Measurements from ENCODE around the gene VAT1.

The VAT1 gene

DNA sequence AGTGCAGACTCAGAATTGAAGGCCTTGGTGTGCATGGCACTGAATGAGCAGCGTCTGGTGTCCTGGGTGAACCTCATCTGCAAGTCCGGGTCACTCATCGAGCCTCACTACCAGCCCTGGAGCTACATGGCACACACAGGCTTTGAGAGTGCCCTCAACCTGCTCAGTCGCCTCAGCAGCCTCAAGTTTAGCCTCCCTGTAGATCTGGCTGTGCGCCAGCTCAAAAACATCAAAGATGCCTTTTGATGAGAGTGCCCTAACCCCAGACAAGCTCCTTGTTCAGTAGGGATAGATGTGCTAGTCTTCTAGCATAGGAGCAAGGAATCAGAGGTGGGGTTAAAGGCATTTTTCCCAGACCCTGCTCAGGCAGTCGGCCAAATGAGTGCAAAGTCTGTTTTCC is 30.7 kb downstream of the VAT1 start:
- H3K4me2 ChIP-seq (ENCODE audit: insufficient read depth, low read length): no peak overlapping the region
- H3K36me3 ChIP-seq (ENCODE audit: insufficient read depth, low read length): peaks cover 69% of the 10 kb centered on the region
- no peak for TF ChIP-seq EZH2 (IDR thresholded peaks at IDR 0.05; ENCODE audit: borderline replicate concordance, low read depth, low read length, severe bottlenecking)
- TF ChIP-seq, protein P1, sequence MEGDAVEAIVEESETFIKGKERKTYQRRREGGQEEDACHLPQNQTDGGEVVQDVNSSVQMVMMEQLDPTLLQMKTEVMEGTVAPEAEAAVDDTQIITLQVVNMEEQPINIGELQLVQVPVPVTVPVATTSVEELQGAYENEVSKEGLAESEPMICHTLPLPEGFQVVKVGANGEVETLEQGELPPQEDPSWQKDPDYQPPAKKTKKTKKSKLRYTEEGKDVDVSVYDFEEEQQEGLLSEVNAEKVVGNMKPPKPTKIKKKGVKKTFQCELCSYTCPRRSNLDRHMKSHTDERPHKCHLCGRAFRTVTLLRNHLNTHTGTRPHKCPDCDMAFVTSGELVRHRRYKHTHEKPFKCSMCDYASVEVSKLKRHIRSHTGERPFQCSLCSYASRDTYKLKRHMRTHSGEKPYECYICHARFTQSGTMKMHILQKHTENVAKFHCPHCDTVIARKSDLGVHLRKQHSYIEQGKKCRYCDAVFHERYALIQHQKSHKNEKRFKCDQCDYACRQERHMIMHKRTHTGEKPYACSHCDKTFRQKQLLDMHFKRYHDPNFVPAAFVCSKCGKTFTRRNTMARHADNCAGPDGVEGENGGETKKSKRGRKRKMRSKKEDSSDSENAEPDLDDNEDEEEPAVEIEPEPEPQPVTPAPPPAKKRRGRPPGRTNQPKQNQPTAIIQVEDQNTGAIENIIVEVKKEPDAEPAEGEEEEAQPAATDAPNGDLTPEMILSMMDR (IDR thresholded peaks at IDR 0.05; ENCODE audit: borderline replicate concordance, extremely low read depth, low read length, poor library complexity, severe bottlenecking): no peak
- H3K79me2 ChIP-seq (ENCODE audit: insufficient read depth, low read length): no peaks in the 10 kb centered on the region
- H2AFZ ChIP-seq (ENCODE audit: low read depth, low read length): no peak overlapping the region
- H3K27ac ChIP-seq (ENCODE audit: low read length): no peak overlapping the region
- ATAC-seq (ENCODE audit: insufficient read depth, low read depth) (no peak), DNase-seq (no peak)
- H3K27me3 ChIP-seq (ENCODE audit: insufficient read depth, low read length, poor library complexity): no peaks in the 10 kb centered on the region
- no peak overlapping the region for H3K9ac ChIP-seq (ENCODE audit: low read depth, low read length)
- no peaks in the 10 kb centered on the region for H3K9me3 ChIP-seq (ENCODE audit: insufficient read depth, low read length, severe bottlenecking)
- H4K20me1 ChIP-seq (ENCODE audit: insufficient read depth, low read length): no peaks in the 10 kb centered on the region; the same call in 1 of the 2 replicates
- H3K4me3 ChIP-seq (ENCODE audit: low read depth in 1 of 2, low read length in 2 of 2): no peak overlapping the region
- no peaks in the 10 kb centered on the region for H3K4me1 ChIP-seq (ENCODE audit: insufficient read depth, low read length)

DNA sequence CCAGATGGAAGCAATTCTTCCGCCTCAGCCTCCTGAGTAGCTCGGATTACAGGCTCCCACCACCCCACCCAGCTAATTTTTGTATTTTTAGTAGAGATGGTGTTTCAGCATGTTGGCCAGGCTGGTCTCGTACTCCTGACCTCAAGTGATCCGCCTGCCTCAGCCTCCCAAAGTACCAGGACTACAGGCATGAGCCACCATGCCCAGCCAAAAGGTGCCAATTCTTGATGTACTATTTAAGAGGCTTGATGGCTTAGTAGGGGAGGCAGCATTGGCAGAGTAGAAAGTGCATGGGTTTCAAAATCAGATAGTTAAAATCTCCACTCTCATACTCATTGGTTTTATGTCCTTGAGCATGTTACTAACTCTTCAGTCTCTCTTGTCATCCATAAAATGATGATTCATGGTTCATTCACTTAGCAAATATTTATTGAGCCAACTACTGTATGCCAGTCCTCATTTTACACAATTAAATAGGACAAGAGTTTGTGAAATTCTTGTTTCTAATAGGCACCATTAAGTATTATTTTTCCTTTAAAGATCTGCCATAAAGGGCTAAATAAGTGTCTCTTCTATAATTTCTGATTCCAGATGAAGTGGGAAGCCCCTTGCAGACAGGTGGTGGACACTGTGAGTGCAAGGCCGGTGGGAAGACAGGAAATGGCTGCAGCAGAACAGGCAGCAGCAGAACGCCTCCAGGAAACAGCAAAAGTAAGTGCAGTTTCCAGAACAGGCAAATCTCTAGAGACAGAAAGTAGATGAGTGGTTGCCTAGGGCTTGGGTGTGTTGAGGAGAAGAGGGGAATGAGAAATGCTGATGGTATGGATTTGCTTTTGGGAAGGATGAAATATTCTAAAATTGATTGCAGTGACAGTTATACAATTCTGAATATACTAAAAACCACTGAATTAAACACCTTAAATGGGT is 32.2 kb downstream of the VAT1 start:
- no peaks in the 10 kb centered on the region for H3K4me1 ChIP-seq (ENCODE audit: insufficient read depth, low read length)
- H3K79me2 ChIP-seq (ENCODE audit: insufficient read depth, low read length): 0 out of 2 replicates have a peak, but pooled peaks cover 2% of the 10 kb centered on the region
- no peak overlapping the region for H2AFZ ChIP-seq (ENCODE audit: low read depth, low read length)
- H3K36me3 ChIP-seq (ENCODE audit: insufficient read depth, low read length): peaks cover 82% of the 10 kb centered on the region
- no peak for DNase-seq
- H3K9ac ChIP-seq (ENCODE audit: low read depth, low read length): no peak overlapping the region
- no peak overlapping the region for H3K4me3 ChIP-seq (ENCODE audit: low read depth in 1 of 2, low read length in 2 of 2)
- ATAC-seq (ENCODE audit: insufficient read depth, low read depth): no peak
- TF ChIP-seq EZH2 (IDR thresholded peaks at IDR 0.05; ENCODE audit: borderline replicate concordance, low read depth, low read length, severe bottlenecking): no peak
- TF ChIP-seq, protein P1 (IDR thresholded peaks at IDR 0.05; ENCODE audit: borderline replicate concordance, extremely low read depth, low read length, poor library complexity, severe bottlenecking): no peak
- no peak overlapping the region for H3K27ac ChIP-seq (ENCODE audit: low read length)
- no peaks in the 10 kb centered on the region for H3K27me3 ChIP-seq (ENCODE audit: insufficient read depth, low read length, poor library complexity)
- H4K20me1 ChIP-seq (ENCODE audit: insufficient read depth, low read length): no peaks in the 10 kb centered on the region; the same call in 1 of the 2 replicates
- H3K9me3 ChIP-seq (ENCODE audit: insufficient read depth, low read length, severe bottlenecking): no peaks in the 10 kb centered on the region
- H3K4me2 ChIP-seq (ENCODE audit: insufficient read depth, low read length): no peak overlapping the region

DNA sequence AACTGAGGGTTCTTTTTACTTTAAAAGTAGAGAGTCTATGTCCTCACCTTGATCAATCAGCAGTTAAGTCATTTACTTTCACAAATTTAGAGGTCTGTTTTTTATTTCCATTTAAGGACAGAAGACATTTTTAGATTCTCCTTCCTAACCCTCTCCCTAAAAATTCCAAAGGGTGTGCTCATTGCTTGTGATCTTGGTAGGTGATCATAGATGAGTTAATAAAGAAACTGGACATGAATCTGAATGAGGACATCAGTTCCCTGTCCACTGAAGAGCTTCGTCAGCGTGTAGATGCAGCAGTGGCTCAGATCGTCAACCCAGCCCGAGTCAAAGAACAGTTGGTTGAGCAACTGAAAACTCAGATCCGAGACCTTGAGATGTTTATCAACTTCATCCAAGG is 33.0 kb downstream of the VAT1 start:
- Histone ChIP-seq H3K27ac (ENCODE audit: low read length) (no peak overlapping the region), H3K36me3 (ENCODE audit: insufficient read depth, low read length) (peaks cover 83% of the 10 kb centered on the region)
- no peak for TF ChIP-seq EZH2 (IDR thresholded peaks at IDR 0.05; ENCODE audit: borderline replicate concordance, low read depth, low read length, severe bottlenecking)
- TF ChIP-seq, protein P1 (IDR thresholded peaks at IDR 0.05; ENCODE audit: borderline replicate concordance, extremely low read depth, low read length, poor library complexity, severe bottlenecking): no peak

More for the DNA sequence above, 33.0 kb downstream of the VAT1 start:
- no peaks in the 10 kb centered on the region for H3K4me1 ChIP-seq (ENCODE audit: insufficient read depth, low read length)
- H2AFZ ChIP-seq (ENCODE audit: low read depth, low read length): no peak overlapping the region
- no peak overlapping the region for H3K4me3 ChIP-seq (ENCODE audit: low read depth in 1 of 2, low read length in 2 of 2)
- H3K4me2 ChIP-seq (ENCODE audit: insufficient read depth, low read length): no peak overlapping the region
- ATAC-seq (ENCODE audit: insufficient read depth, low read depth) (no peak), DNase-seq (no peak)
- H3K9ac ChIP-seq (ENCODE audit: low read depth, low read length): no peak overlapping the region
- 0 out of 2 replicates have a peak, but pooled peaks cover 4% of the 10 kb centered on the region for H3K79me2 ChIP-seq (ENCODE audit: insufficient read depth, low read length)
- H3K27me3 ChIP-seq (ENCODE audit: insufficient read depth, low read length, poor library complexity): no peaks in the 10 kb centered on the region
- H3K9me3 ChIP-seq (ENCODE audit: insufficient read depth, low read length, severe bottlenecking): no peaks in the 10 kb centered on the region
- no peaks in the 10 kb centered on the region; the same call in 1 of the 2 replicates for H4K20me1 ChIP-seq (ENCODE audit: insufficient read depth, low read length)
